ENCODE results near the gene NAPG.

GRCh38 chr18:10570622-10571021 is 44.8 kb downstream of the NAPG start:
- TF ChIP-seq POLR2A (IDR thresholded peaks at IDR 0.05; ENCODE audit: low read depth, low read length), result no peak
- no peak for TF ChIP-seq POLR2AphosphoS5 (IDR thresholded peaks at IDR 0.05; ENCODE audit: low read depth, low read length)
- TF ChIP-seq TAF1 (IDR thresholded peaks at IDR 0.05; ENCODE audit: low read depth, low read length), result no peak
- no peak for TF ChIP-seq POU2F2 (IDR thresholded peaks at IDR 0.05; ENCODE audit: low read depth, low read length)
